HepG2 (cell line): Measurements from ENCODE around the gene ITGB2. TPM values are rescaled to one million over a fixed set of nuclear protein-coding genes. Genes with fewer than 3 reads are reported as not detected.

Experiments
- ATAC-seq: fragments of 200-7000 bp; cut with Tn5 transposase; 3 replicates; pipeline ENCODE4 v1.9.1; 2020; ENCODE audit warnings: mild to moderate bottlenecking, moderate library complexity
- BruUV-seq: library from RNA; stranded (reverse); fragments of 400-500 nt; replicated peaks from 2 replicates; lab custom pipeline; 2021; lab: Mats Ljungman, UMichigan
- CTCF ChIA-PET: fragments of 300-600 bp; formaldehyde crosslinking; extraction: SDS; loops from one replicate; lab custom pipeline; 2021; ENCODE audit warnings: low total read pairs, inconsistent platforms, low intra/inter-chr PET ratio; lab: Yijun Ruan, JAX
- POLR2A ChIA-PET: fragments of 350-600 bp; sonication (Branson Sonifier 250); formaldehyde crosslinking; loops from one replicate; lab custom pipeline; 2020; ENCODE audit warnings: antibody characterized with exemption, inconsistent platforms; lab: Yijun Ruan, JAX
- DNase-seq: peaks from one replicate; pipeline ENCODE4 v3.0.0-alpha.2; 2015; ENCODE audit warnings: low spot score
- FAIRE-seq: peaks from 3 replicates; lab custom pipeline; 2011; peaks lifted over from hg19 to GRCh38; lab: Jason Lieb, UNC
- H2AFZ ChIP-seq: one replicate; pipeline ENCODE4 v1.6.1; 2011; ENCODE audit warnings: low read length, inconsistent platforms
- H3K27ac ChIP-seq: fragments of 300-600 bp; 3 replicates; pipeline ENCODE4 v1.8.0; 2011; ENCODE audit warnings: mixed run types, mild to moderate bottlenecking, mixed read lengths, low read length, inconsistent platforms; ENCODE audit not compliant: insufficient read depth; ENCODE audit errors: extremely low read length
- H3K27me3 ChIP-seq, 2 experiments: fragments of 200-600 bp in 1 of 2; 2 replicates in 1 of 2; 3 replicates in 1 of 2; pipeline versions ENCODE4 v1.6.0 to v1.8.0; 2011; ENCODE audit warnings: low read length in 2 of 2, mild to moderate bottlenecking in 2 of 2, moderate library complexity in 2 of 2, inconsistent platforms in 1 of 2; ENCODE audit not compliant: insufficient read depth in 2 of 2, control insufficient read depth in 1 of 2
- H3K36me3 ChIP-seq, 2 experiments: fragments of 200-600 bp in 1 of 2; replicated peaks in 1 of 2; 2 replicates in 1 of 2; 3 replicates in 1 of 2; pipeline versions ENCODE4 v1.5.1 to v1.8.0; 2011; ENCODE audit warnings: low read length in 2 of 2, inconsistent platforms in 1 of 2; ENCODE audit not compliant: insufficient read depth in 2 of 2, control insufficient read depth in 1 of 2
- H3K4me1 ChIP-seq: 2 replicates; pipeline ENCODE4 v1.5.1; 2012; ENCODE audit warnings: low read length, inconsistent platforms; ENCODE audit not compliant: insufficient read depth
- H3K4me2 ChIP-seq: 2 replicates; pipeline ENCODE4 v1.6.0; 2011; ENCODE audit warnings: low read depth, low read length, inconsistent platforms
- H3K4me3 ChIP-seq, 3 experiments: fragments of 200-600 bp in 1 of 3; sonication (generic), shearing (Covaris generic) in 1 of 3; replicated peaks in 1 of 3; 2 replicates each; pipeline ENCODE4 v1.5.1; 2011 to 2016; ENCODE audit warnings: low read length in 3 of 3, inconsistent platforms in 2 of 3, low read depth in 2 of 3, mild to moderate bottlenecking in 2 of 3, control low read depth in 1 of 3, mixed read lengths in 1 of 3; ENCODE audit not compliant: insufficient read depth in 1 of 3
- H3K79me2 ChIP-seq: one replicate; pipeline ENCODE4 v1.6.1; 2011; ENCODE audit warnings: low read length, inconsistent platforms; ENCODE audit not compliant: insufficient read depth
- H3K9ac ChIP-seq: 2 replicates; pipeline ENCODE4 v1.6.0; 2011; ENCODE audit warnings: mild to moderate bottlenecking, low read depth, low read length, inconsistent platforms; ENCODE audit not compliant: insufficient read depth
- H3K9me3 ChIP-seq: 2 replicates; pipeline ENCODE4 v1.5.1; 2012; ENCODE audit warnings: mild to moderate bottlenecking, low read length
- H4K20me1 ChIP-seq: 2 replicates; pipeline ENCODE4 v1.6.0; 2011; ENCODE audit warnings: inconsistent platforms, mild to moderate bottlenecking, low read length, moderate library complexity; ENCODE audit not compliant: insufficient read depth
- CEBPG ChIP-seq: IDR thresholded peaks from 2 replicates; pipeline ENCODE4 v1.6.1; 2016
- HOXA3 ChIP-seq: sonication (generic); formaldehyde crosslinking; IDR thresholded peaks from 2 replicates; pipeline ENCODE4 v1.5.0; 2020; ENCODE audit warnings: missing genetic modification reagents
- KLF12 ChIP-seq: sonication (generic); formaldehyde crosslinking; IDR thresholded peaks from 2 replicates; pipeline ENCODE4 v1.4.0; 2020; ENCODE audit warnings: missing genetic modification reagents, borderline replicate concordance
- NKX3-1 ChIP-seq: sonication (generic); formaldehyde crosslinking; IDR thresholded peaks from 2 replicates; pipeline ENCODE4 v1.5.0; 2020; ENCODE audit warnings: missing genetic modification reagents
- REPIN1 ChIP-seq: sonication (generic); formaldehyde crosslinking; IDR thresholded peaks from 2 replicates; pipeline ENCODE4 v1.8.0; 2022; ENCODE audit warnings: missing genetic modification reagents, low read depth, mild to moderate bottlenecking, borderline replicate concordance
- TEAD3 ChIP-seq: optimal IDR thresholded peaks from 2 replicates; pipeline ENCODE3; 2016; ENCODE audit warnings: borderline replicate concordance
- TP53 ChIP-seq: sonication (generic); formaldehyde crosslinking; conservative IDR thresholded peaks from 2 replicates; pipeline ENCODE4 v1.4.0; 2020; ENCODE audit warnings: missing genetic modification reagents
- YEATS4 ChIP-seq: sonication (generic); formaldehyde crosslinking; IDR thresholded peaks from 2 replicates; pipeline ENCODE4 v1.4.0; 2020; ENCODE audit warnings: missing genetic modification reagents, borderline replicate concordance
- ZBTB38 ChIP-seq: sonication (generic); formaldehyde crosslinking; IDR thresholded peaks from 2 replicates; pipeline ENCODE4 v1.5.1; 2020; ENCODE audit warnings: mild to moderate bottlenecking, missing genetic modification reagents
- ZNF101 ChIP-seq: sonication (generic); formaldehyde crosslinking; IDR thresholded peaks from 2 replicates; pipeline ENCODE4 v1.4.0; 2020; ENCODE audit warnings: mild to moderate bottlenecking, low read depth, missing genetic modification reagents, borderline replicate concordance
- ZNF501 ChIP-seq: sonication (generic); formaldehyde crosslinking; IDR thresholded peaks from 2 replicates; pipeline ENCODE4 v1.5.1; 2020; ENCODE audit warnings: mild to moderate bottlenecking, moderate library complexity, missing genetic modification reagents
- ZNF713 ChIP-seq: sonication (generic); formaldehyde crosslinking; IDR thresholded peaks from 2 replicates; pipeline ENCODE4 v1.4.0; 2020; ENCODE audit warnings: mild to moderate bottlenecking, missing genetic modification reagents
- ZNF766 ChIP-seq: sonication (generic); formaldehyde crosslinking; IDR thresholded peaks from 2 replicates; pipeline ENCODE4 v1.5.0; 2020; ENCODE audit warnings: missing genetic modification reagents, borderline replicate concordance
- ZNF839 ChIP-seq: sonication (generic); formaldehyde crosslinking; IDR thresholded peaks from 2 replicates; pipeline ENCODE4 v1.4.0; 2020; ENCODE audit warnings: missing genetic modification reagents, mild to moderate bottlenecking, borderline replicate concordance
- WGBS: methylation state at CpG from one replicate; pipeline ENCODE4 v1.1.6; 2017; ENCODE audit warnings: low lambda C conversion rate; 5-methylcytosine and 5-hydroxymethylcytosine counted together
- in situ Hi-C: cut with HindIII; loops from 2 replicates; pipeline ENCODE4 v1.10.0; 2017; ENCODE audit warnings: low pct_unique_long_range_greater_than_20kb; ENCODE audit not compliant: extremely low pct_ligation_motif_present
- intact Hi-C: fragments of 100-400 bp; cut with micrococcal nuclease; formaldehyde crosslinking; loops from one replicate; pipeline ENCODE4 v1.10.0; 2022; ENCODE audit not compliant: unreplicated experiment
- polyA plus RNA-seq, 8 experiments: library from polyadenylated mRNA; depleted of rRNA in 3 of 8; stranded (reverse) in 7 of 8; unstranded in 1 of 8; fragments of >200 nt; fragmentation: Illumina TruSeq in 4 of 8; extraction: Trizol in 4 of 8; gene quantifications; 2 replicates each; pipeline versions ENCODE4 v1.2.1 to v1.2.3, GENCODE V29; 2011 to 2016; ENCODE audit warnings: low read depth in 4 of 8, missing spikeins in 1 of 8, mixed read lengths in 1 of 8; ENCODE audit not compliant: insufficient read depth in 1 of 8
- total RNA-seq, 5 experiments: library from RNA; depleted of rRNA; stranded (reverse); fragments of >200 nt; fragmentation: Illumina TruSeq; extraction: Trizol; gene quantifications; 2 replicates each; pipeline ENCODE4 v1.2.3, GENCODE V29; 2016; ENCODE audit warnings: low read depth in 1 of 5
- TF ChIP-seq, protein P1 (sequence below): sonication (generic); formaldehyde crosslinking; IDR thresholded peaks from 2 replicates; pipeline ENCODE4 v1.4.0; 2020; ENCODE audit warnings: missing genetic modification reagents, borderline replicate concordance
- TF ChIP-seq, protein P2 (sequence below): sonication (generic); formaldehyde crosslinking; IDR thresholded peaks from 2 replicates; pipeline ENCODE4 v1.9.0; 2022; ENCODE audit warnings: missing genetic modification reagents, mild to moderate bottlenecking, borderline replicate concordance

The ITGB2 gene
- total and polyA plus RNA-seq, 2 of the 13 experiments (the other 11 are each of a cell fraction or from before 2014, with no cell fraction given), result 4.2 to 18.0 TPM

- in situ Hi-C loops, result no loop called here
- peak; percentile 45; the same call in 1 of the 2 replicates for TF ChIP-seq ZBTB38 (CRISPR knock-in tag)
- TF ChIP-seq HOXA3 (CRISPR knock-in tag), result peak; percentile 25; the same call in 1 of the 2 replicates
- TF ChIP-seq, protein P1, sequence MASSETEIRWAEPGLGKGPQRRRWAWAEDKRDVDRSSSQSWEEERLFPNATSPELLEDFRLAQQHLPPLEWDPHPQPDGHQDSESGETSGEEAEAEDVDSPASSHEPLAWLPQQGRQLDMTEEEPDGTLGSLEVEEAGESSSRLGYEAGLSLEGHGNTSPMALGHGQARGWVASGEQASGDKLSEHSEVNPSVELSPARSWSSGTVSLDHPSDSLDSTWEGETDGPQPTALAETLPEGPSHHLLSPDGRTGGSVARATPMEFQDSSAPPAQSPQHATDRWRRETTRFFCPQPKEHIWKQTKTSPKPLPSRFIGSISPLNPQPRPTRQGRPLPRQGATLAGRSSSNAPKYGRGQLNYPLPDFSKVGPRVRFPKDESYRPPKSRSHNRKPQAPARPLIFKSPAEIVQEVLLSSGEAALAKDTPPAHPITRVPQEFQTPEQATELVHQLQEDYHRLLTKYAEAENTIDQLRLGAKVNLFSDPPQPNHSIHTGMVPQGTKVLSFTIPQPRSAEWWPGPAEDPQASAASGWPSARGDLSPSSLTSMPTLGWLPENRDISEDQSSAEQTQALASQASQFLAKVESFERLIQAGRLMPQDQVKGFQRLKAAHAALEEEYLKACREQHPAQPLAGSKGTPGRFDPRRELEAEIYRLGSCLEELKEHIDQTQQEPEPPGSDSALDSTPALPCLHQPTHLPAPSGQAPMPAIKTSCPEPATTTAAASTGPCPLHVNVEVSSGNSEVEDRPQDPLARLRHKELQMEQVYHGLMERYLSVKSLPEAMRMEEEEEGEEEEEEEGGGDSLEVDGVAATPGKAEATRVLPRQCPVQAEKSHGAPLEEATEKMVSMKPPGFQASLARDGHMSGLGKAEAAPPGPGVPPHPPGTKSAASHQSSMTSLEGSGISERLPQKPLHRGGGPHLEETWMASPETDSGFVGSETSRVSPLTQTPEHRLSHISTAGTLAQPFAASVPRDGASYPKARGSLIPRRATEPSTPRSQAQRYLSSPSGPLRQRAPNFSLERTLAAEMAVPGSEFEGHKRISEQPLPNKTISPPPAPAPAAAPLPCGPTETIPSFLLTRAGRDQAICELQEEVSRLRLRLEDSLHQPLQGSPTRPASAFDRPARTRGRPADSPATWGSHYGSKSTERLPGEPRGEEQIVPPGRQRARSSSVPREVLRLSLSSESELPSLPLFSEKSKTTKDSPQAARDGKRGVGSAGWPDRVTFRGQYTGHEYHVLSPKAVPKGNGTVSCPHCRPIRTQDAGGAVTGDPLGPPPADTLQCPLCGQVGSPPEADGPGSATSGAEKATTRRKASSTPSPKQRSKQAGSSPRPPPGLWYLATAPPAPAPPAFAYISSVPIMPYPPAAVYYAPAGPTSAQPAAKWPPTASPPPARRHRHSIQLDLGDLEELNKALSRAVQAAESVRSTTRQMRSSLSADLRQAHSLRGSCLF (CRISPR knock-in tag), result 0 out of 2 replicates have a peak, but pooled peaks have one; percentile 24
- 0 out of 2 replicates have a peak, but pooled peaks have one; percentile 38 for TF ChIP-seq ZNF501
- TF ChIP-seq CEBPG, result no peak
- TF ChIP-seq ZNF766, result 0 out of 2 replicates have a peak, but pooled peaks have one; percentile 11
- TF ChIP-seq KLF12 (CRISPR knock-in tag), result no peak
- no peak for TF ChIP-seq NKX3-1 (CRISPR knock-in tag)
- TF ChIP-seq ZNF101, result no peak
- 0 out of 2 replicates have a peak, but pooled peaks have one; percentile 39 for TF ChIP-seq TP53 (CRISPR knock-in tag)
- 0 out of 2 replicates have a peak, but pooled peaks have one; percentile 24 for TF ChIP-seq YEATS4
- TF ChIP-seq REPIN1 (CRISPR knock-in tag), result no peak
- no peak for TF ChIP-seq ZNF713
- peak; percentile 72 for TF ChIP-seq TEAD3 (CRISPR knock-in tag)
- TF ChIP-seq, protein P2, sequence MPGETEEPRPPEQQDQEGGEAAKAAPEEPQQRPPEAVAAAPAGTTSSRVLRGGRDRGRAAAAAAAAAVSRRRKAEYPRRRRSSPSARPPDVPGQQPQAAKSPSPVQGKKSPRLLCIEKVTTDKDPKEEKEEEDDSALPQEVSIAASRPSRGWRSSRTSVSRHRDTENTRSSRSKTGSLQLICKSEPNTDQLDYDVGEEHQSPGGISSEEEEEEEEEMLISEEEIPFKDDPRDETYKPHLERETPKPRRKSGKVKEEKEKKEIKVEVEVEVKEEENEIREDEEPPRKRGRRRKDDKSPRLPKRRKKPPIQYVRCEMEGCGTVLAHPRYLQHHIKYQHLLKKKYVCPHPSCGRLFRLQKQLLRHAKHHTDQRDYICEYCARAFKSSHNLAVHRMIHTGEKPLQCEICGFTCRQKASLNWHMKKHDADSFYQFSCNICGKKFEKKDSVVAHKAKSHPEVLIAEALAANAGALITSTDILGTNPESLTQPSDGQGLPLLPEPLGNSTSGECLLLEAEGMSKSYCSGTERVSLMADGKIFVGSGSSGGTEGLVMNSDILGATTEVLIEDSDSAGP (CRISPR knock-in tag), result no peak
- no peak for TF ChIP-seq ZNF839 (CRISPR knock-in tag)
Measured at GRCh38 chr21:44881198-44881872, 39.4 kb downstream of the ITGB2 start.

More at GRCh38 chr21:44881198-44881872, 39.4 kb downstream of the ITGB2 start:
- DNase-seq (peak; percentile 70), FAIRE-seq (no peak), ATAC-seq (peak; percentile 63)
- H3K36me3 ChIP-seq, result no peaks in the 10 kb centered on the region; a peak in 1 of 5 replicates
- H3K27me3 ChIP-seq, result no peaks in the 10 kb centered on the region
- ChIA-PET CTCF (no interaction called here), POLR2A (interaction anchor here (0.9 to 2.6 kb wide), 5 partner anchors 8 to 32 kb away, joined by 3 to 13 read pairs (median 5); partner anchors contain the start of gene PTTG1IP)
- WGBS, result 22% methylated on average over 4 of the region's 6 CpGs
- H3K9me3 ChIP-seq, result no peaks in the 10 kb centered on the region
- intact Hi-C loops, result no loop called here
- H3K27ac ChIP-seq, result peak overlapping the region; percentile 99
- H3K4me1 ChIP-seq, result peaks cover 82% of the 10 kb centered on the region
- peak overlapping the region; percentile 30 for H3K9ac ChIP-seq
- H4K20me1 ChIP-seq, result no peaks in the 10 kb centered on the region
- peak overlapping the region in 1 of 3 experiments; percentile 2; a peak in 1 of 6 replicates for H3K4me3 ChIP-seq
- no peaks in the 10 kb centered on the region for H3K79me2 ChIP-seq
- H2AFZ ChIP-seq, result no peak overlapping the region
- BruUV-seq, result no TSS peak
- peak overlapping the region; percentile 47 for H3K4me2 ChIP-seq
